Tibial nerve (tissue), 4 donors: Measurements from ENCODE around the gene BORCS6.

Experiments used
- CTCF ChIP-seq, 5 experiments: fragments of 200-600 bp in 3 of 5; fragments of 450-650 bp in 2 of 5; sonication (generic) in 3 of 5; IDR thresholded peaks; one replicate each; pipeline ENCODE4 v1.5.1; 2016 to 2019; ENCODE audit warnings: antibody characterized with exemption in 5 of 5, mild to moderate bottlenecking in 3 of 5, moderate library complexity in 2 of 5
- EP300 ChIP-seq, 2 donors: sonication (generic); formaldehyde crosslinking; IDR thresholded peaks; one replicate each; pipeline ENCODE4 v1.6.1; 2017; ENCODE audit warnings: antibody characterized with exemption in 2 of 2, mild to moderate bottlenecking in 1 of 2

- TF ChIP-seq CTCF (IDR thresholded peaks at IDR 0.05) (peak in 2 of 5 experiments; percentile 48 to 56), EP300 (IDR thresholded peaks at IDR 0.05) (peak; percentile 97 to 100)
Observed at GRCh38 chr17:8151120-8151640, 38.8 kb downstream of the BORCS6 start.
